HG03066 (cell line): ENCODE results near the gene TSPAN33.
"Not testable (repeated sequence)": the region's sequence is repeated elsewhere in the genome, so short reads cannot be mapped to it uniquely, and the experiment has no call there.

ENCODE experiments used
- ATAC-seq: cut with Tn5 transposase; IDR thresholded peaks from one replicate; pipeline ENCODE4 v1.9.1; 2021; ENCODE audit warnings: low read depth; ENCODE audit not compliant: unreplicated experiment

TSPAN33 gene

DNA sequence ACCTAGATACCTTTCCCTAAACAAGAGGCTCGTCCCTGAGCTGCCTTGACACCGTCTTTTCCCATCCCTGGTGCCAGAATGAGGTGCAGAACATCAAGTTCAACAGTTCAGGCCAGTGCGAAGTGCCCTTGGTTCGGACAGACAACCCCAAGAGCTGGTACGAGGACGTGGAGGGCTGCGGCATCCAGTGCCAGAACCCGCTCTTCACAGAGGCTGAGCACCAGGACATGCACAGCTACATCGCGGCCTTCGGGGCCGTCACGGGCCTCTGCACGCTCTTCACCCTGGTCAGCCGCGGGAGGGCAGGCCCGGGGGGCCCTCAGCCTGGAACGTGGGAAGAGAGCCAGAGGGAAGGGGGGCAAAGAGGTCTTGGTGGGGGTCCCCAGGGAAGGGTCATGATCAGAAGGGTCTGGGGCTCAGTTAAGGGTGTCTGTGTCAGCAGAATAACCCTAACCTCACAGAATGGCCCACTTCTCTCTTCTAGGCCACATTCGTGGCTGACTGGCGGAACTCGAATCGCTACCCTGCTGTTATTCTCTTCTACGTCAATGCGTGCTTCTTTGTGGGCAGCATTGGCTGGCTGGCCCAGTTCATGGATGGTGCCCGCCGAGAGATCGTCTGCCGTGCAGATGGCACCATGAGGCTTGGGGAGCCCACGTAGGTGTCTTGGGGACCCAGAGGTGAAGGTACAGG lies 60.8 kb downstream of the TSPAN33 start:
- no peak for ATAC-seq

- no peak for ATAC-seq
Measured at GRCh38 chr7:129205987-129206785, 61.7 kb downstream of the TSPAN33 start.

- no peak for ATAC-seq
Measured at GRCh38 chr7:129208667-129209066, 64.2 kb downstream of the TSPAN33 start.

- no peak for ATAC-seq
Measured at GRCh38 chr7:129209067-129209926, 64.8 kb downstream of the TSPAN33 start.

DNA sequence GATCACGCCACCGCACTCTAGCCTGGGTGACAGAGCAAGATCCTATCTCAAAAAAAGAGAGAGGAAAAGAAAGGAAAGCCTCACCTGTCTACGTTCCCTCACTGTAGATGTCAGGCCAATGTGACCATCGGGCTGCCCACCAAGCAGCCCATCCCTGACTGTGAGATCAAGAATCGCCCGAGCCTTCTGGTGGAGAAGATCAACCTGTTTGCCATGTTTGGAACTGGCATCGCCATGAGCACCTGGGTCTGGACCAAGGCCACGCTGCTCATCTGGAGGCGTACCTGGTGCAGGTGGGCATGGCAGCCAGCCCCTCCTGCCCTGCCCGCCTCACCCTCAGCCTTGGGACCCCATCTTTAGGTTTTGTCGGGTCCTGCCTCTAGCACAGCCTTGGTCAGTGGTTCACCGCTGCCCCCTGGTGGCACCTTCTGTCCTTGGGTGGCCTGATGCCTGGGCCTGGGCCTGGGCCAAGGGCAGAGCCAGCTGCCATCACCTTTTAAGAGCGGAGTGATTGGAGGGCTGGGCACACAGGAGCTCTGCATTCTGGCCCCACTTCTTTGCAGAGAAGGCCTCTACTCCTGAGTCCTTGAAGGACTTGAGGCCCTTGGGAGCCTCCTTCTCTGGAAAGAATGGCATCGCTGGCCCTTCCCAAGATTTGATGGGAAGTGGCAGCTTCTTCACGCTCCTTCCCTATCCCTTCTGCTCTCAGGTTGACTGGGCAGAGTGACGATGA lies 65.9 kb downstream of the TSPAN33 start:
- ATAC-seq = no peak

GRCh38 chr7:129210989-129211312 lies 66.4 kb downstream of the TSPAN33 start:
- no peak for ATAC-seq

GRCh38 chr7:129212126-129212525 lies 67.6 kb downstream of the TSPAN33 start:
- no peak for ATAC-seq

DNA sequence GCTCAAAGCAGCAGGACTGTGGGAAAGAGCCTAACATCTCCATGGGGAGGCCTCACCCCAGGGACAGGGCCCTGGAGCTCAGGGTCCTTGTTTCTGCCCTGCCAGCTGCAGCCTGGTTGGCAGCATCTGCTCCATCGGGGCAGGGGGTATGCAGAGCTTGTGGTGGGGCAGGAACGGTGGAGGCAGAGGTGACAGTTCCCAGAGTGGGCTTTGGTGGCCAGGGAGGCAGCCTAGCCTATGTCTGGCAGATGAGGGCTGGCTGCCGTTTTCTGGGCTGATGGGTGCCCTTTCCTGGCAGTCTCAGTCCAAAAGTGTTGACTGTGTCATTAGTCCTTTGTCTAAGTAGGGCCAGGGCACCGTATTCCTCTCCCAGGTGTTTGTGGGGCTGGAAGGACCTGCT lies 68.1 kb downstream of the TSPAN33 start:
- no peak for ATAC-seq

DNA sequence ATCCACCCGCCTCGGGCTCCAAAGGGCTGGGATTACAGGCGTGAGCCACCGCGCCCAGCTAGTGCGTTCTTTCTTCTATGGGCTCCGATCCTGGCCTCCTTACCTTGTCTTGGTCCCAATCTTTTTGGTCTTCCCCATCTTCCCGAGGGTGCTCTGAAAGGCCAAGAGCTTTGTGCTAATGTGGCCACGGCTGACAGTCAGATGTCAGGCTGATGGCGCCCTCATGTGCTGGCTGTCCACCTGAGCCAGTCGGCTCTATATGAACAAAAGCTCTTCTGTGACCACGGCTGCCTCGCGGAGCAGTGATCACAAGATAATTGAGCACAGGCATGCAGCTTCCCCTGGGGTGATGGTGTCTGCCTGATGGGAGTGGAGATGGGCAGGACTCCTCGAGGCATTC lies 69.3 kb downstream of the TSPAN33 start:
- ATAC-seq = no peak

GRCh38 chr7:129215691-129216090 lies 71.2 kb downstream of the TSPAN33 start:
- not testable (repeated sequence) for ATAC-seq

GRCh38 chr7:129216101-129216715 lies 71.7 kb downstream of the TSPAN33 start:
- ATAC-seq = not testable (repeated sequence)

DNA sequence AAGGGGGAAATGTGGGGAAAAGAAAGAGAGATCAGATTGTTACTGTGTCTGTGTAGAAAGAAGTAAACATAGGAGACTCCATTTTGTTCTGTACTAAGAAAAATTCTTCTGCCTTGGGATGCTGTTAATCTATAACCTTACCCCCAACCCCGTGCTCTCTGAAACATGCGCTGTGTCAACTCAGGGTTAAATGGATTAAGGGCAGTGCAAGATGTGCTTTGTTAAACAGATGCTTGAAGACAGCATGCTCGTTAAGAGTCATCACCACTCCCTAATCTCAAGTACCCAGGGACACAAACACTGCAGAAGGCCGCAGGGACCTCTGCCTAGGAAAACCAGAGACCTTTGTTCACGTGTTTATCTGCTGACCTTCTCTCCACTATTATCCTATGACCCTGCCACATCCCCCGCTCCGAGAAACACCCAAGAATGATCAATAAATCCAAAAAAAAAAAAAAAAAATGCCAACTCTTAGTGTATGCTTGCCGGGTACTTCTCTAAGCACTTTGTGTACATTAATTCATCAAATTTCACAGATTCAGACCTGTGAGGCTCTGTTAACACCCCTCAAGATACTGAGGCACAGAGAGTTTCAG lies 72.4 kb downstream of the TSPAN33 start:
- ATAC-seq = not testable (repeated sequence)

DNA sequence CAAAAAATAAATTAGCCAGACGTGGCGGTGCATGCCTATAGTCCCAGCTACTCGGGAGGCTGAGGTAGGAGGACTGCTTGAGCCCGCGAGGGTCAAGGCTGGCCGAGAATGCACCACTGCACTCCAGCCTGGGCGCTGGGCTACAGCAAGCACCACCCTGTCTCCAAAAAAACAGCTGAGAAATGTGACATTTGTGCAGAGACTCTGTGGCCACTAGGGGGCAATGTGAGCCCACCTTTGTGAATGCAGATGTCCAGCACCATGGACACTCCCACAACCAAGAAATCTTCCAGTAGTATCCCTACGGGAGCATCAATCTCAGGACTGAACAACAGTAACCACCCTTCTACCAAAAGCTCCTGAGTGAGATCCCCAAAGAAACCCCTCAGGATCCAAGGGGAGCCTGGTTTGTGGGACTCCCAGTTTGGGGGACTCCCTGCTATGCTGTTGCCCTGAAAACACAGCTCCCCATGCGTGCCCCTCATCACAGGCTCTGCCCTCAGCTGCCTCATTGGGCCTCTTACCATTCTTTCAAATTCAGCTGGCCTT lies 74.1 kb downstream of the TSPAN33 start:
- peak; percentile 64 for ATAC-seq

DNA sequence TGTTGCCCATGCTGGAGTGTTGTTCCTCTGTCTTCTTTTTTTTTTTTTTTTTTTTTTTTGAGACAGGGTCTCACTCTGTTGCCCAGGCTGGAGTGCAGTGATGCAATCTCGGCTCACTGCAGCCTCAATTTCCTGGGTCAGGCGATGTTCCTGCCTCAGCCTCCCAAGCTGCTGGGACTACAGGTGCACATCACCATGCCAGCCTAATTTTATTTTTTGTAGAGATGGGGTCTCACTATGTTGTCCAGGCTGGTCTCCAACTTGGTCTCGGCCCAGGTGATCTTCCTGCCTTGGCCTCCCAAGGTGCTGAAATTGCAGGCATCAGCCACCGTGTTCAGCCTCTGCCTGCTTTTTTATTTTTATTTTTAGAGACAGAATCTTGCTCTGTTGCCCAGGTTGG lies 74.7 kb downstream of the TSPAN33 start:
- ATAC-seq = not testable (repeated sequence)
